ENCODE results near the gene SWAP70.
"Not testable (repeated sequence)": the region's sequence is repeated elsewhere in the genome, so short reads cannot be mapped to it uniquely, and the experiment has no call there.

The SWAP70 gene

DNA sequence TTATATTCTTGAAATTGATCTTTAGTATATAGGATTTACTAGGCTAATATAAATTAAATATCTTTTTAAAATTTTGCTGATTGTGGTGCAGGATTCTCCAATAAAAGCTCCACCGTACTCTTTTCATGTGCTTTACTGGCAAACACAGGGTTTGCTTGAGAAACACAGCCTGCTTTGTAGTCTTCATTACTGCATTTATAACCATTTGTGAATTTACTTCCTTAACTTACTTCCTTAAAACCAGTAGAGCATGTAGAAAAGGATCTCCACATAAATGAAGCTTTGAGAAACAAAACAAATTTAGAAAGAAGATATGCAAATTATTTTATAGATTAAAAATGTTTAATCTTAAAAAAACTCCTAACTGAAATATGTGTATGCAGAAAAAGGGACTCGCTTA, 28.8 kb downstream of the SWAP70 start:
- no peak for DNase-seq (ENCODE audit: low read depth)

GRCh38 chr11:9693801-9694553, 30.1 kb downstream of the SWAP70 start:
- DNase-seq (ENCODE audit: low read depth) = no peak

DNA sequence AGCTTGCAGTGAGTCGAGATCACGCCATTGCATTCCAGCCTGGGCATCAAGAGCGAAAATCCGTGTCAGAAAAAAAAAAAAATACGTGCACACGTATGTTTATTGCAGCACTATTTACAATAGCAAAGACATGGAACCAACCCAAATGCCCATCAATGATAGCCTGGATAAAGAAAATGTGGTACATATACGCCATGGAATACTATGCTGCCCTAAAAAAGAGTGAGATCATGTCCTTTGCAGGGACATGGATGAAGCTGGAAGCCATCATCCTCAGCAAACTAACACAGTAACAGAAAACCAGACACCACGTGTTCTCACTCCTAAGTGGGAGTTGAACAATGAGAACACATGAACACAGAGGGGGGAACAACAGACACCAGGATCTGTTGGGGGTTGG, 31.4 kb downstream of the SWAP70 start:
- not testable (repeated sequence) for DNase-seq (ENCODE audit: low read depth)

GRCh38 chr11:9697766-9698165, 33.9 kb downstream of the SWAP70 start:
- DNase-seq (ENCODE audit: low read depth) = no peak

GRCh38 chr11:9700105-9700801, 36.4 kb downstream of the SWAP70 start:
- no peak for DNase-seq (ENCODE audit: low read depth)

DNA sequence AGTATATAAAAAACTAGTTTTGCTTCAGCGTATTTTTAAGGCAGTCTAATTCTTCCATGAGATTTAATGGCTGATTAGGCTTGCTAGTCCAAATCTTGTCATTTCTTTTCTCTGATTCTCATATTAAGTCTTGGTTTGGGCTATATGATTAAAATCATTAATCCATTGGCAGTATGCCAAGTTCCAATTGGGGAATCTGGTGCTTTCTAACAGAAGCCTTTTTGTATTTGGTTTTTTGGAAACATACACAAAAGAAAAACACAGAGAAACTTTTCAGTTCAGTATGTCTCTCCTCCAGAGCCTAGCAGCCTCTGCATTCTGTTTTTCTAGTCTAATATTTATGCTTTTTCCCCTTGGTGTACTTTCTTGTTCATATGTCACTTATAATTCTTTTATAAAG, 37.9 kb downstream of the SWAP70 start:
- no peak for DNase-seq (ENCODE audit: low read depth)

- no peak for DNase-seq (ENCODE audit: low read depth)
Measured at GRCh38 chr11:9703280-9703679, 39.4 kb downstream of the SWAP70 start.

GRCh38 chr11:9704037-9704436, 40.2 kb downstream of the SWAP70 start:
- no peak for DNase-seq (ENCODE audit: low read depth)

DNA sequence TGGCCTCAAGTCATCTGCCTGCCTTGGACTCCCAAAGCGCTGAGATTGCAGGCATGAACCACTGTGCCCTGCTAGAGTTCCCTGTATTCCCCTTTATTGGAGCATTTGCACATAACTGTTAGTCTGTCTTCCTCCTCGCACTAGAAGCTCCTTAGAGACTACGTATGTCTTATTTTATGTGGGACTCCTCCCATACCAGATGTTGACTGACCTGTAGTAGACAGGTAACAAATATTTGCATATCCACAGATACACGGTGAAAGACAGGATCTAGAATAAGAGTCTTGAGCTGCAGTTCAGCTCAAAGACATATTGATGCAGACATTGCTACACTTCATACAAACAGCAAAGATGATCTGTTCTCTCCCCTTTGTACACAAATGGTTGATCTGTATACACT, 40.7 kb downstream of the SWAP70 start:
- DNase-seq (ENCODE audit: low read depth) = no peak

GRCh38 chr11:9705361-9705760, 41.5 kb downstream of the SWAP70 start:
- DNase-seq (ENCODE audit: low read depth) = not testable (repeated sequence)

- DNase-seq (ENCODE audit: low read depth) = no peak
Measured at GRCh38 chr11:9708544-9708943, 44.7 kb downstream of the SWAP70 start.

DNA sequence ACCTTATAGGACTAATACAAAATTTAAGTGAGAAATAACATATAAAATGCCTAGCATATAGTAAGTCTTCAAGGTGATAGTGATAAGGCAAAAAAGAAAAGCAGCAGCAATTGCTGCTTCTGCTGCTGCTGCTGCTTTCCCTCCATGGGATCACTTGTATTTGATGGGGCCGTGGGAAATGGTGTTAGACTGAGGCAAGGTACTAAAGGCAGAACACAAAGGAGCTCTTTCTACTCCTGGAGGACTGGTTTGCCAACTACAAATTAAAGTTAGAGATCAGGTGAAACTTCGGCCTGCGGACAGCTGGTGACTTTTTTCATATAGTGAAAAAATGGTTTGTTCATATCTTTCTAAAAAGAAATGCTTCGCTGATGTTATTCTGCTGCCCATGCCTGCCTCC, 46.3 kb downstream of the SWAP70 start:
- no peak for DNase-seq (ENCODE audit: low read depth)

DNA sequence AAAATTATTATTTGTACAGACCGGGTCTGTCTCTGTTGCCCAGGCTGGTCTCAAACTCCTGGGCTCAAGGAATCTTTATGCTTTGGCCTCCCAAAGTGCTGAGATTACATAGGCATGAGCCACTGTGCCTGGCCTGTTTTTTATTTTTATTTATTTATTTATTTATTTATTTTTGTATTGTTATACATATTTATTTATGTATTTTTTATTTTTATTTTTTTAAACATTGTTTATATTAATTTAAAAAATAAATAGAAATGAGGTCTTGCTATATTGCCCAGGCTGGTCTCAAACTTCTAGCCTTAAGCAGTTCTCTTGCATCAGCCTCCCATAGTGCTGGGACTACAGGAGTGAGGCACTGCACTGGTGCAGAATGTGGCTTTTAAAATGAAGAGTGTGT, 47.0 kb downstream of the SWAP70 start:
- no peak for DNase-seq (ENCODE audit: low read depth)

- no peak for DNase-seq (ENCODE audit: low read depth)
Measured at GRCh38 chr11:9711454-9712307, 47.8 kb downstream of the SWAP70 start.

- DNase-seq (ENCODE audit: low read depth) = no peak
Measured at GRCh38 chr11:9714272-9714940, 50.5 kb downstream of the SWAP70 start.

GRCh38 chr11:9716275-9717039, 52.6 kb downstream of the SWAP70 start:
- peak; percentile 26 for DNase-seq (ENCODE audit: low read depth)

DNA sequence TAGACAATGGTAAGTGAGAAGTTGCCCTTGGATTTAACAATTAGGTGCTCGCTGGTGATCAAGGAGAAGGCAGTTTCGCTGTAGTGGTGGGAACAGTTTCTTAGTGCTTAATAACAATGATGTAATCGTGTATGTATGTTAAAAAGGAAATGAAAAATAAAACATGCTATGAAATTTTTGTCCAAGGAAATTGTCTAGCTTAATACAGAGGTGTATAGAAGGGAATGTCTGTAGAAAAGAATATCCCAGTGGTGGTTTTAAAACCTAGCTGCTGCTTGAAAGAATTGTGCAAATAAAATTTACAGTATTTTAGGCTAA, 53.1 kb downstream of the SWAP70 start:
- no peak for DNase-seq (ENCODE audit: low read depth)

DNA sequence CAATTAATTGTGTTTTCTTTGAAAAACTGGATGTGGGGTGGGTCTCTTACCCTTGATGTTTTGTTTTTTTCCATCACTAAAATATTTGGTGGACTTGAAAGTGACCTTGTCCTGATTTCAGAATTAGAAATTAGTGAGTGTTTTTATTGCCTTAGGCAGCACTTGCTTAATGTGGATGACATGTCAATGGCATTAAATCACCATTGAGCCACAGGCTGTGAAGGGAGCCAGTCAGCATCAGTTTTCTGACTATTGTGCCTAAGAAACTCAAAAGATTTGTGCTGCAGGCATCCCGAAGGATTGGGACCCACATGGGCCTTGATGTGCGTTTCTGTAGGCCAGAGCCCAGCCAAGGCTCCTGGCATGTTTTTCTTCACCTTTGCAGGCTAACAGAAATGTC, 53.8 kb downstream of the SWAP70 start:
- no peak for DNase-seq (ENCODE audit: low read depth)

DNA sequence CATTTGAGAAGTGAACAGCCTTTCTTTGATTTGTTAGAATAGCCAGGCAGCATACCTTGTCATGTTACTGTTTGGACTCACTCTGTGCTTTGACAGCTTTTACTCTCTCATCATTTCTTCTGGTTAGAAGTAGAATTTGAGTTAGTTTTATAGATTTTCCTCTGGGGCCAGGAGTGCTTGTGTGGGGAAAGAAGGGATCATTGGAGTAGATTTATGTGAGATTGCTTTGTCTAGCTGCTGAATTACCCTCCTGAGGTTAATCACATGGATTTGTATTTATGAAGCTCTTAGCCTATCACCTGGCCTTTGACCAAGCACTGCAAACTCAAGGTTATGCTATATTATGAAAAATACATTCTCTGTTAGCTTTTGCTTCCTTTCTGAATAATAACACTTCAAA, 54.3 kb downstream of the SWAP70 start:
- DNase-seq (ENCODE audit: low read depth) = no peak

DNA sequence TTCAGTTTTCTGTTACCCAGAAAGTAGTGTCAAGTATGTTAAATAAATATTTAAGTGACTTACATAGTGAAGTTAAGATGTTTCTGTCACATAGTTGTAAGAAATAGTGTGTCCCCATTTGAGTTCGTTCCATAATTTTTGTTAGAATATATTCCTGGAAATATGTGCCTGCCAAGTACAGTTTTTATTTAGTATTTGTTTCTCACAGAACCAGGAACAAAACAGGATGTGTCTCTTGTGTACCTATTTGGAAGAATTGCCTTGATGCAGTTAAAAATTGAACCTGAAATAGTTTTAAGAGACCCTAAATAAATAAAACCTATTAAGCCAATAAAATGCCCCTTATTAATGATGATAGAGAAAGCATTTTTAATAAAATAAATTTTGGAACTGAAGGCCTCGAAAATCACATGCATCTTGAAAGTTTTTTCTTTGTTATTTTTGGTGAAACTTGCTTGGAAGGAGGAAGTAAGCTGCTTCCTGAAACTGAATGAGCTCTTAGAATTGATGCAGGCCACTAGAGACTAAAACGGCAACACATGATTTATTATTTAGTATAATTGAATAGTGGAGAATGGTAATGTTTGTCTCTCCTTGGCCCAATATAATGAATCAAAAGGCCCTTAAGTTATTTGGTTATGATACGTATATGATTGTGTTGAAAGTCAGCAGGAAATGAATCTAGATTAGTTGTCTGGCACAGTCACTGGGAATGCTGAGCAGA, 55.9 kb downstream of the SWAP70 start:
- DNase-seq (ENCODE audit: low read depth) = no peak

DNA sequence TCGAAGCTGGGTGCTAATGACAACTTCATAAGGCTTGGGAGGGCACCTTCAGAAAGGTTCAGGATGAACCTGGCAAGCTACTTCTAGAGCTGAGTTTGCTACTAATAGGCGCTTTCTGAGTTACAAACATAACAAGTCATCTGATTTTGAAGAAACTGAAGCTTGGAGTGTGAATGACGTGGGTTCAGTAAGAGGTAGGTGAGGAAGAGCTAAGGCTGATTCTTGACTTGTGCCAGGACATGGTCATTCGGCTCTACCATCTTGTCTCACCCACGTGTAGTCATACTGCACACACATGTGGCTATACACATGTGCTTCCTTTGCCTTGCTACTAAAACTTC, 56.4 kb downstream of the SWAP70 start:
- DNase-seq (ENCODE audit: low read depth) = no peak

Measured in HS-5 (cell line).